Lung (tissue), 12 donors: Measurements from ENCODE around the gene TMEM178B. TPM values are rescaled to one million over a fixed set of nuclear protein-coding genes. Genes with fewer than 3 reads are reported as not detected.
A peak's percentile ranks its signal among the peaks of the same experiment; 100 is the strongest.

Experiments
- ATAC-seq: fragments of 200-7000 bp; cut with Tn5 transposase; one replicate; pipeline ENCODE4 v1.9.1; 2020; ENCODE audit warnings: moderate number of reproducible peaks; ENCODE audit not compliant: insufficient read depth, low FRiP score
- DNase-seq, 3 donors: peaks; one replicate each; pipeline ENCODE4 v3.0.0-alpha.2; 2013 to 2017
- H3K27ac ChIP-seq, 2 donors: one replicate each; pipeline ENCODE4 v1.5.1; 2013; ENCODE audit warnings: mild to moderate bottlenecking in 2 of 2, moderate library complexity in 2 of 2, control low read depth in 1 of 2, inconsistent platforms in 1 of 2, low read depth in 1 of 2, low read length in 1 of 2
- H3K27me3 ChIP-seq, 3 donors: one replicate each; pipeline ENCODE4 v1.5.1; 2013; ENCODE audit warnings: low read length in 2 of 3; ENCODE audit not compliant: control insufficient read depth in 3 of 3, insufficient read depth in 3 of 3
- H3K36me3 ChIP-seq, 4 donors: one replicate each; pipeline ENCODE4 v1.5.1; 2013; ENCODE audit warnings: low read length in 4 of 4, mild to moderate bottlenecking in 1 of 4, moderate library complexity in 1 of 4; ENCODE audit not compliant: control insufficient read depth in 4 of 4, insufficient read depth in 4 of 4
- H3K4me1 ChIP-seq, 5 donors: one replicate each; pipeline ENCODE4 v1.5.1; 2013; ENCODE audit warnings: low read length in 5 of 5, mild to moderate bottlenecking in 2 of 5, moderate library complexity in 1 of 5; ENCODE audit not compliant: control insufficient read depth in 5 of 5, insufficient read depth in 5 of 5
- H3K4me3 ChIP-seq: one replicate; pipeline ENCODE4 v1.5.1; 2013; ENCODE audit warnings: mild to moderate bottlenecking, control low read depth, moderate library complexity
- H3K9ac ChIP-seq, 2 donors: one replicate each; pipeline ENCODE4 v1.5.1; 2013; ENCODE audit warnings: low read length in 2 of 2, control low read depth in 1 of 2; ENCODE audit not compliant: insufficient read depth in 1 of 2
- H3K9me3 ChIP-seq, 4 donors: one replicate each; pipeline ENCODE4 v1.5.1; 2013; ENCODE audit warnings: low read length in 3 of 4, mild to moderate bottlenecking in 1 of 4, moderate library complexity in 1 of 4; ENCODE audit not compliant: control insufficient read depth in 4 of 4, insufficient read depth in 3 of 4
- CTCF ChIP-seq: IDR thresholded peaks from 2 replicates; pipeline ENCODE4 v1.5.1; 2012; ENCODE audit warnings: mild to moderate bottlenecking; ENCODE audit errors: control extremely low read depth, extremely low read depth
- WGBS, 2 donors: extraction: QIAGEN DNeasy Blood & Tissue Kit; methylation state at CpG; one replicate each; pipeline ENCODE4 v1.1.7; 2013; 5-methylcytosine and 5-hydroxymethylcytosine counted together
- polyA plus RNA-seq, 2 donors: library from polyadenylated mRNA; stranded (reverse); fragments of 200-250 nt; gene quantifications; one replicate each; pipeline ENCODE4 v1.2.1, GENCODE V29; 2013
- total RNA-seq, 2 donors: library from RNA; depleted of rRNA in 1 of 2; stranded (reverse); fragments of >200 nt in 1 of 2; gene quantifications; one replicate each; pipeline ENCODE4 v1.2.1, GENCODE V29; 2014 to 2021
- donor health status: control.
- donor health status: control.
- donor health status: Bipolar disorder and iron deficiency.
- donor health status: healthy.
- donor health status: DM: yes; HTN: yes; CAD: no.

The TMEM178B gene
- total and polyA plus RNA-seq, 4 donors, result 0.04 to 2.4 (median 0.48) TPM

GRCh38 chr7:141352955-141353354 lies 279.1 kb downstream of the TMEM178B start:
- no peak for ATAC-seq
- no peak for TF ChIP-seq CTCF
- H3K4me1 ChIP-seq, result peaks cover 0 to 40% (median 0%) of the 10 kb centered on the region in 5 donors
- H3K9ac ChIP-seq, result no peak overlapping the region
- WGBS, 2 donors, result 77 to 86% methylated on average over 3 of the region's 3 CpGs
- H3K36me3 ChIP-seq, result no peaks in the 10 kb centered on the region
- no peak overlapping the region for H3K27ac ChIP-seq
- no peaks in the 10 kb centered on the region for H3K27me3 ChIP-seq
- DNase-seq, result no peak
- H3K4me3 ChIP-seq, result no peak overlapping the region
- no peaks in the 10 kb centered on the region for H3K9me3 ChIP-seq

GRCh38 chr7:141354251-141354650 lies 280.4 kb downstream of the TMEM178B start:
- Histone ChIP-seq H3K4me3 (no peak overlapping the region), H3K36me3 (no peaks in the 10 kb centered on the region), H3K9me3 (no peaks in the 10 kb centered on the region), H3K9ac (no peak overlapping the region), H3K27ac (no peak overlapping the region), H3K4me1 (peaks cover 0 to 48% (median 0%) of the 10 kb centered on the region in 5 donors), H3K27me3 (no peaks in the 10 kb centered on the region)
- DNase-seq, result peak in 2 of 3 donors; percentile 33 to 71
- 76 to 80% methylated on average over 1 of the region's 1 CpG for WGBS, 2 donors
- no peak for ATAC-seq
- TF ChIP-seq CTCF, result no peak

GRCh38 chr7:141355032-141355431 lies 281.2 kb downstream of the TMEM178B start:
- Histone ChIP-seq H3K9me3 (no peaks in the 10 kb centered on the region), H3K4me1 (peaks cover 0 to 54% (median 0%) of the 10 kb centered on the region in 5 donors), H3K4me3 (no peak overlapping the region), H3K36me3 (no peaks in the 10 kb centered on the region), H3K9ac (no peak overlapping the region), H3K27me3 (no peaks in the 10 kb centered on the region), H3K27ac (no peak overlapping the region)
- WGBS, 2 donors, result 18 to 48% methylated on average over 1 of the region's 1 CpG
- peak; percentile 65 to 90 (median 68) for DNase-seq
- ATAC-seq, result no peak
- TF ChIP-seq CTCF, result no peak

- peak in 2 of 3 donors; percentile 86 to 93 for DNase-seq
- Histone ChIP-seq H3K27ac (no peak overlapping the region), H3K4me1 (peaks cover 0 to 54% (median 0%) of the 10 kb centered on the region in 5 donors), H3K4me3 (no peak overlapping the region), H3K9ac (no peak overlapping the region), H3K9me3 (no peaks in the 10 kb centered on the region), H3K36me3 (no peaks in the 10 kb centered on the region), H3K27me3 (no peaks in the 10 kb centered on the region)
- no peak for TF ChIP-seq CTCF
- ATAC-seq, result no peak
- WGBS, 2 donors, result 49 to 70% methylated on average over 3 of the region's 3 CpGs
These were observed 282.3 kb downstream of the TMEM178B start for GRCh38 chr7:141356161-141356560.
